Measurements from ENCODE around the gene U2AF1L4.

U2AF1L4 gene

GRCh38 chr19:35718345-35719041 lies 26.7 kb downstream of the U2AF1L4 start (continued):
- TF ChIP-seq ZNF580 (tag by site-specific recombination; IDR thresholded peaks at IDR 0.05), result no peak
- no peak for TF ChIP-seq ZNF558 (tag by site-specific recombination; IDR thresholded peaks at IDR 0.05)
- no peak for TF ChIP-seq PRDM1 (tag by site-specific recombination; IDR thresholded peaks at IDR 0.05)
- no peak for TF ChIP-seq MZF1 (tag by site-specific recombination; IDR thresholded peaks at IDR 0.05; ENCODE audit: borderline replicate concordance)
- no peak for TF ChIP-seq REST (tag by site-specific recombination; IDR thresholded peaks at IDR 0.05)
- no peak for TF ChIP-seq ZNF37A (tag by site-specific recombination; IDR thresholded peaks at IDR 0.05)
- no peak for TF ChIP-seq ZNF398 (tag by site-specific recombination; IDR thresholded peaks at IDR 0.05)
- TF ChIP-seq ZFP69B (tag by site-specific recombination; IDR thresholded peaks at IDR 0.05), result no peak
- 0 out of 2 replicates have a peak, but pooled peaks have one; percentile 13 for TF ChIP-seq ZBTB10 (tag by site-specific recombination; IDR thresholded peaks at IDR 0.05)
- TF ChIP-seq ZBTB21 (tag by site-specific recombination; IDR thresholded peaks at IDR 0.05), result no peak
- TF ChIP-seq ZNF747 (tag by site-specific recombination; IDR thresholded peaks at IDR 0.05), result no peak
- no peak for TF ChIP-seq ZNF16 (tag by site-specific recombination; IDR thresholded peaks at IDR 0.05; ENCODE audit: low read depth)
- TF ChIP-seq ZBTB49 (tag by site-specific recombination; IDR thresholded peaks at IDR 0.05; ENCODE audit: low read depth), result no peak
- no peak for TF ChIP-seq ZNF571 (tag by site-specific recombination; IDR thresholded peaks at IDR 0.05)
- TF ChIP-seq ZSCAN30 (tag by site-specific recombination; IDR thresholded peaks at IDR 0.05), result no peak
- TF ChIP-seq ZNF600 (tag by site-specific recombination; IDR thresholded peaks at IDR 0.05), result peak; percentile 37; the same call in 1 of the 2 replicates
- peak; percentile 77 for TF ChIP-seq GLIS2 (tag by site-specific recombination; IDR thresholded peaks at IDR 0.05)
- TF ChIP-seq ZNF138 (tag by site-specific recombination; IDR thresholded peaks at IDR 0.05; ENCODE audit: borderline replicate concordance), result 0 out of 2 replicates have a peak, but pooled peaks have one; percentile 24
- no peak for TF ChIP-seq HOXA7 (CRISPR knock-in tag; IDR thresholded peaks at IDR 0.05; ENCODE audit: borderline replicate concordance)
- 0 out of 2 replicates have a peak, but pooled peaks have one; percentile 25 for TF ChIP-seq ZNF146 (tag by site-specific recombination; IDR thresholded peaks at IDR 0.05)
- no peak for TF ChIP-seq ZNF791 (tag by site-specific recombination; IDR thresholded peaks at IDR 0.05)
- peak; percentile 98 for TF ChIP-seq ZBTB20 (tag by site-specific recombination; IDR thresholded peaks at IDR 0.05)
- TF ChIP-seq ZNF19 (tag by site-specific recombination; IDR thresholded peaks at IDR 0.05; ENCODE audit: low read depth), result no peak
- TF ChIP-seq ZNF513 (tag by site-specific recombination; IDR thresholded peaks at IDR 0.05), result no peak
- TF ChIP-seq ZNF629 (tag by site-specific recombination; IDR thresholded peaks at IDR 0.05), result no peak
- no peak for TF ChIP-seq BCL11A (tag by site-specific recombination; IDR thresholded peaks at IDR 0.05; ENCODE audit: low read depth)
- no peak for TF ChIP-seq ZNF610 (tag by site-specific recombination; IDR thresholded peaks at IDR 0.05; ENCODE audit: borderline replicate concordance)

Data from HEK293 (cell line).